WTC11 (cell line): ENCODE measurements around the gene SUPT3H.

Experiments used
- ESRRA ChIP-seq: sonication (generic); formaldehyde crosslinking; IDR thresholded peaks from 2 replicates; pipeline ENCODE4 v1.8.1; 2022; ENCODE audit warnings: mild to moderate bottlenecking, missing genetic modification reagents, borderline replicate concordance
- JUN ChIP-seq: sonication (generic); formaldehyde crosslinking; IDR thresholded peaks from 2 replicates; pipeline ENCODE4 v1.8.0; 2023; ENCODE audit warnings: mild to moderate bottlenecking, missing genetic modification reagents
- NR2C2 ChIP-seq: sonication (generic); formaldehyde crosslinking; IDR thresholded peaks from 2 replicates; pipeline ENCODE4 v1.8.0; 2022; ENCODE audit warnings: mild to moderate bottlenecking, missing genetic modification reagents
- TF ChIP-seq, protein P1 (sequence below): sonication (generic); formaldehyde crosslinking; IDR thresholded peaks from 2 replicates; pipeline ENCODE4 v1.8.1; 2023; ENCODE audit warnings: mild to moderate bottlenecking, missing genetic modification reagents, moderate library complexity
- TF ChIP-seq, protein P2 (sequence below): fragments of 200-600 bp; IDR thresholded peaks from 2 replicates; pipeline ENCODE4 v1.8.0; 2022; ENCODE audit warnings: antibody characterized with exemption

DNA sequence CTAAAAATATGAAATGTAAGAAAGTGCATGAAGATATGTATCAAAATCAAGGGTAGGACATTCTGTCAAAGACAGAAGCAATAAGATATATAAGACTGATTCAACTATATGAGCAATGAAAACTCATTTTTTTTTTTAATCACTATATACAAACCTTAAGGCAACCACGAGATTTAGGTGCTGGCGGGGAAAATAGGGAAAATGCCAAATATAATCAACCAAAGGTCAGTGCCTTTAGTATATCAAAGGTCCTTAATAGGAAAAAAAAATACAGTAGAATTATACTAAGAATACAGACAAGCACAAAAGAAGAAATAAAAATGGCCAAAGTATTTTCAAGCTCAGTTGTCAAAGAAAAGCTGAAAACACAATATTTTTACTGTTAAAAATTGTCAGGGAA lies 24.1 kb downstream of the SUPT3H start:
- TF ChIP-seq JUN (no peak), ESRRA (CRISPR knock-in tag) (no peak), NR2C2 (CRISPR knock-in tag) (no peak)
- TF ChIP-seq, protein P1, sequence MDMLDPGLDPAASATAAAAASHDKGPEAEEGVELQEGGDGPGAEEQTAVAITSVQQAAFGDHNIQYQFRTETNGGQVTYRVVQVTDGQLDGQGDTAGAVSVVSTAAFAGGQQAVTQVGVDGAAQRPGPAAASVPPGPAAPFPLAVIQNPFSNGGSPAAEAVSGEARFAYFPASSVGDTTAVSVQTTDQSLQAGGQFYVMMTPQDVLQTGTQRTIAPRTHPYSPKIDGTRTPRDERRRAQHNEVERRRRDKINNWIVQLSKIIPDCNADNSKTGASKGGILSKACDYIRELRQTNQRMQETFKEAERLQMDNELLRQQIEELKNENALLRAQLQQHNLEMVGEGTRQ (CRISPR knock-in tag) = no peak
- TF ChIP-seq, protein P2, sequence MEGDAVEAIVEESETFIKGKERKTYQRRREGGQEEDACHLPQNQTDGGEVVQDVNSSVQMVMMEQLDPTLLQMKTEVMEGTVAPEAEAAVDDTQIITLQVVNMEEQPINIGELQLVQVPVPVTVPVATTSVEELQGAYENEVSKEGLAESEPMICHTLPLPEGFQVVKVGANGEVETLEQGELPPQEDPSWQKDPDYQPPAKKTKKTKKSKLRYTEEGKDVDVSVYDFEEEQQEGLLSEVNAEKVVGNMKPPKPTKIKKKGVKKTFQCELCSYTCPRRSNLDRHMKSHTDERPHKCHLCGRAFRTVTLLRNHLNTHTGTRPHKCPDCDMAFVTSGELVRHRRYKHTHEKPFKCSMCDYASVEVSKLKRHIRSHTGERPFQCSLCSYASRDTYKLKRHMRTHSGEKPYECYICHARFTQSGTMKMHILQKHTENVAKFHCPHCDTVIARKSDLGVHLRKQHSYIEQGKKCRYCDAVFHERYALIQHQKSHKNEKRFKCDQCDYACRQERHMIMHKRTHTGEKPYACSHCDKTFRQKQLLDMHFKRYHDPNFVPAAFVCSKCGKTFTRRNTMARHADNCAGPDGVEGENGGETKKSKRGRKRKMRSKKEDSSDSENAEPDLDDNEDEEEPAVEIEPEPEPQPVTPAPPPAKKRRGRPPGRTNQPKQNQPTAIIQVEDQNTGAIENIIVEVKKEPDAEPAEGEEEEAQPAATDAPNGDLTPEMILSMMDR = no peak
